Esophagus muscularis mucosa (tissue), 4 donors: ENCODE measurements around the gene AFTPH. TPM values are rescaled to one million over a fixed set of nuclear protein-coding genes. Genes with fewer than 3 reads are reported as not detected.
"Not testable (repeated sequence)": the region's sequence is repeated elsewhere in the genome, so short reads cannot be mapped to it uniquely, and the experiment has no call there.

Experiments used
- DNase-seq: peaks from one replicate; pipeline ENCODE4 v3.0.0-alpha.2; 2017; ENCODE audit errors: extremely low spot score
- H3K27ac ChIP-seq, 4 donors: fragments of 200-600 bp; sonication (generic); replicated peaks in 1 of 4; 1 replicate in 3 of 4; 2 replicates in 1 of 4; pipeline ENCODE4 v1.5.1; 2016 to 2019; ENCODE audit warnings: mild to moderate bottlenecking in 1 of 4
- H3K27me3 ChIP-seq, 4 donors: fragments of 200-600 bp; sonication (generic); one replicate each; pipeline versions ENCODE4 v1.5.1 to v1.6.0; 2016 to 2019
- H3K36me3 ChIP-seq, 4 donors: fragments of 200-600 bp; sonication (generic); one replicate each; pipeline ENCODE4 v1.5.1; 2016 to 2019
- H3K4me1 ChIP-seq, 4 donors: fragments of 200-600 bp; sonication (generic); one replicate each; pipeline ENCODE4 v1.5.1; 2016 to 2019
- H3K4me3 ChIP-seq, 4 donors: fragments of 200-600 bp; sonication (generic); 1 replicate in 2 of 4; 2 replicates in 2 of 4; pipeline ENCODE4 v1.5.1; 2016 to 2019; ENCODE audit warnings: mild to moderate bottlenecking in 4 of 4, moderate library complexity in 1 of 4
- H3K9me3 ChIP-seq, 4 donors: fragments of 200-600 bp; sonication (generic); 1 replicate in 3 of 4; 2 replicates in 1 of 4; pipeline ENCODE4 v1.5.1; 2016 to 2019
- CTCF ChIP-seq, 3 experiments: fragments of 200-600 bp in 2 of 3; fragments of 450-650 bp in 1 of 3; sonication (generic) in 2 of 3; IDR thresholded peaks; one replicate each; pipeline ENCODE4 v1.5.1; 2017 to 2019; ENCODE audit warnings: antibody characterized with exemption in 3 of 3, mild to moderate bottlenecking in 2 of 3, moderate library complexity in 1 of 3
- EP300 ChIP-seq: sonication (generic); formaldehyde crosslinking; IDR thresholded peaks from one replicate; pipeline ENCODE4 v1.6.1; 2017; ENCODE audit warnings: antibody characterized with exemption
- POLR2A ChIP-seq: fragments of 450-650 bp; IDR thresholded peaks from one replicate; pipeline ENCODE4 v1.6.1; 2017; ENCODE audit warnings: antibody characterized with exemption, moderate library complexity, mild to moderate bottlenecking, low read depth
- POLR2AphosphoS5 ChIP-seq, 2 donors: sonication (generic); formaldehyde crosslinking; IDR thresholded peaks; one replicate each; pipeline ENCODE4 v1.6.1; 2017; ENCODE audit warnings: antibody characterized with exemption in 2 of 2
- WGBS: methylation state at CpG from one replicate; pipeline ENCODE4 v1.1.5; 2018; 5-methylcytosine and 5-hydroxymethylcytosine counted together
- intact Hi-C: fragments of 100-400 bp; cut with DNase I; formaldehyde crosslinking; loops from one replicate; pipeline ENCODE4 v1.15.1; 2023
- total RNA-seq, 4 donors: library from RNA; depleted of rRNA; stranded (reverse); fragments of >200 nt; gene quantifications; one replicate each; pipeline versions ENCODE4 v1.1.0 to v1.2.1, GENCODE V29; 2016

AFTPH gene
- total RNA-seq, 4 donors from 2014 or later, result 27.5 to 36.1 (median 35.7) TPM

- H3K9me3 ChIP-seq, result no peaks in the 10 kb centered on the region
- TF ChIP-seq POLR2AphosphoS5 (IDR thresholded peaks at IDR 0.05), result no peak
- TF ChIP-seq POLR2A, result no peak
- TF ChIP-seq CTCF (IDR thresholded peaks at IDR 0.05), result no peak
- no peak for TF ChIP-seq EP300
- intact Hi-C loops, result loop anchor here (10.0 kb wide), 1 partner anchor 120 kb away; no protein-coding TSS in a partner anchor
- peak overlapping the region; percentile 82 to 96 (median 94) for H3K4me3 ChIP-seq
- DNase-seq, result no peak
- H3K27me3 ChIP-seq, result no peaks in the 10 kb centered on the region
- 9% methylated on average over 4 of the region's 4 CpGs for WGBS
- H3K27ac ChIP-seq, result peak overlapping the region; percentile 96 to 97 (median 97)
- no peaks in the 10 kb centered on the region for H3K36me3 ChIP-seq
- peaks cover 22 to 45% (median 41%) of the 10 kb centered on the region in 4 donors for H3K4me1 ChIP-seq
Observed at GRCh38 chr2:64525317-64525613, 1.1 kb downstream of the AFTPH start.

- intact Hi-C loops, result loop anchor here (10.0 kb wide), 1 partner anchor 119 kb away; no protein-coding TSS in a partner anchor
- DNase-seq, result no peak
- 72% methylated on average over 3 of the region's 3 CpGs for WGBS
- no peak overlapping the region for H3K4me3 ChIP-seq
- H3K36me3 ChIP-seq, result no peaks in the 10 kb centered on the region
- H3K27me3 ChIP-seq, result no peaks in the 10 kb centered on the region
- TF ChIP-seq POLR2A, result no peak
- TF ChIP-seq CTCF (IDR thresholded peaks at IDR 0.05), result no peak
- H3K9me3 ChIP-seq, result no peaks in the 10 kb centered on the region
- H3K27ac ChIP-seq, result no peak overlapping the region
- H3K4me1 ChIP-seq, result peaks cover 22 to 45% (median 41%) of the 10 kb centered on the region in 4 donors
Observed at GRCh38 chr2:64526034-64526433, 1.9 kb downstream of the AFTPH start.

GRCh38 chr2:64530946-64531345 lies 6.8 kb downstream of the AFTPH start:
- DNase-seq, H3K4me3 ChIP-seq, H3K27me3 ChIP-seq, H3K36me3 ChIP-seq, H3K9me3 ChIP-seq, intact Hi-C loops, H3K27ac ChIP-seq: not testable (repeated sequence)
- H3K4me1 ChIP-seq, result peaks cover 13 to 37% (median 30%) of the 10 kb centered on the region in 4 donors
- 88% methylated on average over 2 of the region's 2 CpGs for WGBS

GRCh38 chr2:64532030-64532429 lies 7.9 kb downstream of the AFTPH start:
- no peak for DNase-seq
- Histone ChIP-seq H3K4me3 (no peak overlapping the region), H3K27me3 (no peaks in the 10 kb centered on the region), H3K27ac (no peak overlapping the region), H3K4me1 (peaks cover 7 to 27% (median 22%) of the 10 kb centered on the region in 4 donors), H3K36me3 (no peaks in the 10 kb centered on the region), H3K9me3 (no peaks in the 10 kb centered on the region)
- TF ChIP-seq POLR2A (no peak), EP300 (no peak), POLR2AphosphoS5 (IDR thresholded peaks at IDR 0.05) (no peak), CTCF (IDR thresholded peaks at IDR 0.05) (no peak)
- intact Hi-C loops, result no loop called here

GRCh38 chr2:64533882-64534281 lies 9.8 kb downstream of the AFTPH start:
- no peaks in the 10 kb centered on the region for H3K9me3 ChIP-seq
- H3K4me1 ChIP-seq, result peaks cover 0 to 15% (median 14%) of the 10 kb centered on the region in 4 donors
- intact Hi-C loops, result no loop called here
- TF ChIP-seq EP300 (no peak), POLR2A (no peak), POLR2AphosphoS5 (IDR thresholded peaks at IDR 0.05) (no peak), CTCF (IDR thresholded peaks at IDR 0.05) (no peak)
- no peaks in the 10 kb centered on the region for H3K27me3 ChIP-seq
- no peak overlapping the region for H3K4me3 ChIP-seq
- no peak overlapping the region for H3K27ac ChIP-seq
- DNase-seq, result no peak
- H3K36me3 ChIP-seq, result no peaks in the 10 kb centered on the region
